Activated T-cell treated with anti-CD3 and anti-CD28 coated beads, Interleukin-2, amount 50 U/mL, for 4 hours (primary cell): ENCODE measurements around the gene SIX4. TPM values are rescaled to one million over a fixed set of nuclear protein-coding genes. Genes with fewer than 3 reads are reported as not detected.

Experiments
- ATAC-seq, 2 donors: fragments of 200-7000 bp; cut with Tn5 transposase; one replicate each; pipeline ENCODE4 v1.10.0; 2021
- DNase-seq: peaks from one replicate; pipeline ENCODE4 v3.0.0-alpha.2; 2020
- H3K27me3 Mint-ChIP-seq: one replicate; pipeline ENCODE4 v1.8.0; 2021; ENCODE audit warnings: low read depth, mixed read lengths
- H3K36me3 Mint-ChIP-seq: one replicate; pipeline ENCODE4 v1.8.0; 2022; ENCODE audit warnings: mixed read lengths; ENCODE audit not compliant: insufficient read depth
- H3K4me1 Mint-ChIP-seq: one replicate; pipeline ENCODE4 v1.8.0; 2021; ENCODE audit warnings: low read depth, mixed read lengths
- H3K4me3 Mint-ChIP-seq: one replicate; pipeline ENCODE4 v1.8.0; 2021; ENCODE audit warnings: mild to moderate bottlenecking, moderate library complexity, mixed read lengths
- H3K9me3 Mint-ChIP-seq: one replicate; pipeline ENCODE4 v1.8.0; 2021; ENCODE audit warnings: mixed read lengths
- total RNA-seq, 3 donors: library from RNA; stranded (reverse); gene quantifications; one replicate each; pipeline ENCODE4 v1.2.1, GENCODE V29; 2021

SIX4 gene
- total RNA-seq, 3 donors from 2014 or later: 0.11 TPM; not detected in 2

DNA sequence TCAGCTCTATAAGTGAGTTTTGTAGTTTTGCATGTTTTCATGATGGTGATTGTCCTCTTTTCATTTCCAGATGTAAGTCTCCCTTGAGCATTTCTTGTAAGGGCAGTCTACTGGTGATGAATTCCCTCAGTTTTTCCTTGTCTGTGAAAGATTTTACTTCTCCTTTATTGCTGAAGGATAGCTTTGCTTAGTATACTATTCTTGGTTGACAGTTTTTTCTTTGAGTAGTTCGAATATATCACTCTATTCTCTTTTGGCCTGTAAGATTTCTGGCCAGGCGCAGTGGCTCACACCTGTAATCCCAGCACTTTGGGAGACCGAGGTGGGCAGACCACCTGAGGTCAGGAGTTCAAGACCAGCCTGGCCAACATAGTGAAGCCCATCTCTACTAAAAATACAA, 23.6 kb downstream of the SIX4 start:
- peaks cover 19% of the 10 kb centered on the region for H3K27me3 Mint-ChIP-seq
- H3K4me1 Mint-ChIP-seq: no peaks in the 10 kb centered on the region
- H3K4me3 Mint-ChIP-seq: no peak overlapping the region
- no peaks in the 10 kb centered on the region for H3K36me3 Mint-ChIP-seq
- H3K9me3 Mint-ChIP-seq: peaks cover 25% of the 10 kb centered on the region
- DNase-seq: no peak
- no peak for ATAC-seq

DNA sequence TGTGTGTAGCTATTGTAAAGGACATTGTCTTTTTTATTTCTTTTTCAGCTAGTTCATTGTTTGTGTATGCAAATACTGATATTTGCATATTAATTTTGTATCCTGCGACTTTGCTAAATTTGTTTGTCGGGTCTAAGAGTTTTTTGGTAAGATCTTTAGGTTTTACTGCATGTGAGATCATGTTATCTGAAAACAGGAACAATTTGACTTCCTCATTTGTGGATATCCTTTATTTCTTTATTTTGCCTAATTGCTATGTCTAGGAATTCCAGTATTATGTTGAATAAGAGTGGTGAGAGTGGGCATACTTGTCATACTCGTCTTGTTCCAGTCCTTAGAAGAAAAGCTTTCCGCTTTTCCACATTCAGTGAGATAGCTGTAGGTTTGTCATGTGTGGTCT, 28.8 kb downstream of the SIX4 start:
- no peaks in the 10 kb centered on the region for H3K4me1 Mint-ChIP-seq
- H3K9me3 Mint-ChIP-seq: peaks cover 11% of the 10 kb centered on the region
- H3K36me3 Mint-ChIP-seq: no peaks in the 10 kb centered on the region
- H3K27me3 Mint-ChIP-seq: peaks cover 19% of the 10 kb centered on the region
- ATAC-seq (no peak), DNase-seq (no peak)
- no peak overlapping the region for H3K4me3 Mint-ChIP-seq

GRCh38 chr14:60691383-60692113, 32.6 kb downstream of the SIX4 start:
- Mint-ChIP-seq H3K4me3 (no peak overlapping the region), H3K9me3 (no peaks in the 10 kb centered on the region), H3K4me1 (no peaks in the 10 kb centered on the region), H3K36me3 (no peaks in the 10 kb centered on the region), H3K27me3 (peaks cover 20% of the 10 kb centered on the region)
- DNase-seq: no peak
- no peak for ATAC-seq

GRCh38 chr14:60686865-60687264, 37.3 kb downstream of the SIX4 start:
- Mint-ChIP-seq H3K4me3 (no peak overlapping the region), H3K9me3 (no peaks in the 10 kb centered on the region), H3K27me3 (peaks cover 19% of the 10 kb centered on the region), H3K36me3 (no peaks in the 10 kb centered on the region), H3K4me1 (no peaks in the 10 kb centered on the region)
- ATAC-seq: no peak
- DNase-seq: no peak

- Mint-ChIP-seq H3K9me3 (no peaks in the 10 kb centered on the region), H3K36me3 (no peaks in the 10 kb centered on the region), H3K4me1 (no peaks in the 10 kb centered on the region), H3K4me3 (no peak overlapping the region), H3K27me3 (peaks cover 16% of the 10 kb centered on the region)
- no peak for DNase-seq
- ATAC-seq: no peak
These were observed 39.9 kb downstream of the SIX4 start for GRCh38 chr14:60684203-60684602.

DNA sequence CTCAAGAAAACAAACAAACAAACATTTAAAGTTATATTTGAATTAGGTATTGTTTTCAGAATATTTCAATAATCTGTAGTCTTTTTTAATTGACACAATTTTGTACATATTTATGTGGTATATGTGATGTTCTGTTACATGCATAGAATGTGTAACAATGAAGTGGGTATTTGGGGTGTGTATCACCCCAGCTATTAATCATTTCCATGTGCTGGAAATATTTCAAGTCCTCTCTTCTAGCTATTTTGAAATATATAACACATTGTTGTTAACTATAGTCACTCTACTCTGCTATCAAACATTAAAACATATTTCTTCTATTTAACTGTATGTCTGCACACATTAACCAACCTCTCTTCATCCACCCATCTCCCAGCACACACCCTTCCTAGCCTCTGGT, 42.9 kb downstream of the SIX4 start:
- H3K36me3 Mint-ChIP-seq: no peaks in the 10 kb centered on the region
- H3K27me3 Mint-ChIP-seq: peaks cover 16% of the 10 kb centered on the region
- no peak for ATAC-seq

DNA sequence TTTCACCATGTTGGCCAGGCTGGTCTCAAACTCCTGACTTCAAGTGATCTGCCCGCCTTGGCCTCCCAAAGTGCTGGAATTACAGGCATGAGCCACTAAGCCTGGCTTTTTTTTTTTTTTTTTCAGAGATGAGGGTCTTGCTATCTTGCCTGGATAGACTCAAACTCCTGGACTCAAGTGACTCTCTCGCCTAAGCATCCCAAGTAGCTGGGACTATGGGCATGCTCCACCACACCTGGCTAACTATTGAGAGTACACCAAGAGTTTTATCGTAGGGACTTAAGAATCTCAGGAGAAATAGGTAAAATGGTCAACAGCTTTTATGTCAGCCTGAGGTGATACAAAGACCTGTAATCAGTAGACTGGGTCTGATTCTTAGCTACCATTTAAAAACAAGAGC, 43.6 kb downstream of the SIX4 start:
- DNase-seq: no peak

More for the DNA sequence above, 42.9 kb downstream of the SIX4 start:
- no peaks in the 10 kb centered on the region for H3K4me1 Mint-ChIP-seq
- DNase-seq: no peak
- no peak overlapping the region for H3K4me3 Mint-ChIP-seq
- H3K9me3 Mint-ChIP-seq: no peaks in the 10 kb centered on the region

GRCh38 chr14:60679566-60680258, 44.4 kb downstream of the SIX4 start:
- Mint-ChIP-seq H3K27me3 (peaks cover 16% of the 10 kb centered on the region), H3K9me3 (no peaks in the 10 kb centered on the region)

More for the DNA sequence above, 43.6 kb downstream of the SIX4 start:
- Mint-ChIP-seq H3K9me3 (no peaks in the 10 kb centered on the region), H3K27me3 (peaks cover 16% of the 10 kb centered on the region), H3K4me3 (no peak overlapping the region), H3K36me3 (no peaks in the 10 kb centered on the region), H3K4me1 (no peaks in the 10 kb centered on the region)
- ATAC-seq: no peak

DNA sequence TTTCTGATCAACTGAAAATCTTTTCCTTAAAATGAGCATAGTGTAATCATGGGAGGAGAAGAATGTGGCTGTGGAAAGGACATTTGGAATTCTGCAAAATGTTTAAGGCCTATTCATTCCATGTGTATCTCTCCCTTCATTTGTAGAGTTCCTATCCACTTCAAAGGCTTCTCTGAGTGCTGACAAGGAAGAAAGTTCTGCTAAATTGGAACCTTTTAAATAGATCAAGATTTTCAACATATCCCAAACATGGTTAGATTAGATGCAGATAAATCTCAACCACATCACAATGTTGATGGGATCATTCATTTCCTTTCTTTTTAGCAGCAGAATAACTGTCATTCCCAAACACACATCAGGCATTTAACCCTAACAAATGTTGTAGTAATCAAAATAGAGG, 46.5 kb downstream of the SIX4 start:
- peaks cover 11% of the 10 kb centered on the region for H3K27me3 Mint-ChIP-seq

More at GRCh38 chr14:60679566-60680258, 44.4 kb downstream of the SIX4 start:
- no peak for ATAC-seq
- Mint-ChIP-seq H3K4me3 (no peak overlapping the region), H3K4me1 (no peaks in the 10 kb centered on the region), H3K36me3 (no peaks in the 10 kb centered on the region)
- DNase-seq: no peak

DNA sequence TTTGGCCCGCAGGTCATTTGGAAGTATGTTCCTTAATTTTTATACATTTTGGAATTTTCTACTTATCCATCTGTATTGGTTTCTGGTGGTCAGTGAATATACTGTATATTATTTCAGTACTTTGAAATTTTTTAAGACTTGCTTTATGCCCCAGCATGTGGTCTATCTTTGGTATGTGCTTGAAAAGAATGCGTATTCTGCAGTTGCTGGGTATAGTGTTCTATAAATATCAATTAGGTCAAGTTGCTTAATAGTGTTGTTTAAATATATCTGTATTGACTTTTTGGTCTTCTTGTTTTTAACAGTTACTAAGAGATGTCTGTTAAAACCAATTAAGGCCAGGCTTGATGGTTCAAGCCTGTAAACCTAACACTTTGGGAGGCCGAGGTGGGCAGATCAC, 53.2 kb downstream of the SIX4 start:
- H3K4me1 Mint-ChIP-seq: no peaks in the 10 kb centered on the region
- H3K36me3 Mint-ChIP-seq: no peaks in the 10 kb centered on the region
- no peaks in the 10 kb centered on the region for H3K9me3 Mint-ChIP-seq
- H3K27me3 Mint-ChIP-seq: peaks cover 2% of the 10 kb centered on the region
- no peak overlapping the region for H3K4me3 Mint-ChIP-seq
- ATAC-seq (no peak), DNase-seq (no peak)

More for the DNA sequence above, 46.5 kb downstream of the SIX4 start:
- no peak overlapping the region for H3K4me3 Mint-ChIP-seq
- ATAC-seq (no peak), DNase-seq (no peak)
- no peaks in the 10 kb centered on the region for H3K36me3 Mint-ChIP-seq
- no peaks in the 10 kb centered on the region for H3K4me1 Mint-ChIP-seq
- no peaks in the 10 kb centered on the region for H3K9me3 Mint-ChIP-seq

- H3K27me3 Mint-ChIP-seq: peaks cover 15% of the 10 kb centered on the region
- no peaks in the 10 kb centered on the region for H3K36me3 Mint-ChIP-seq
- H3K9me3 Mint-ChIP-seq: no peaks in the 10 kb centered on the region
- H3K4me3 Mint-ChIP-seq: no peak overlapping the region
- DNase-seq (no peak), ATAC-seq (no peak)
- H3K4me1 Mint-ChIP-seq: no peaks in the 10 kb centered on the region
These were observed 55.6 kb downstream of the SIX4 start for GRCh38 chr14:60668431-60669112.

GRCh38 chr14:60665177-60665550, 59.0 kb downstream of the SIX4 start:
- no peaks in the 10 kb centered on the region for H3K9me3 Mint-ChIP-seq
- peaks cover 39% of the 10 kb centered on the region for H3K27me3 Mint-ChIP-seq
- H3K4me1 Mint-ChIP-seq: no peaks in the 10 kb centered on the region
- DNase-seq: no peak
- H3K4me3 Mint-ChIP-seq: no peak overlapping the region
- ATAC-seq: no peak
- H3K36me3 Mint-ChIP-seq: no peaks in the 10 kb centered on the region

DNA sequence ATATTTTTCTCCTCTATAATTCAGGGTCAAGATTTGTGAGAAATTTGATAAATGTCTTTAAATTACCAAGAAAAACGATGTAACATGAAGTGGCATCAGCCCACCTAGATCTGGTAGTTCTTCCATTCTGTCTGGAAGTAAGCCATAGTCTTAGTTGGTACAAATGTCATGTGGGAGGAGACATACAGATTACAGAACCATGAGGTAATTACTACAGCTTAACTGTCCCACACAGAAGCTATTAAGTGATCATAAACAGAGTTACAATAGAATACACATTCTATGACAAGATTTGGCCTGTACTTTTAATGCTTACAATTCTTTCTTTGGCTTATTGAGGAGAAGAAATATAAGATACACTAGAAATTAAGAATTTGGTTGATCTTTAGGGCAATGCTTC, 61.2 kb downstream of the SIX4 start:
- no peak for ATAC-seq
- Mint-ChIP-seq H3K27me3 (peaks cover 61% of the 10 kb centered on the region), H3K4me1 (peaks cover 7% of the 10 kb centered on the region), H3K4me3 (no peak overlapping the region), H3K36me3 (no peaks in the 10 kb centered on the region), H3K9me3 (no peaks in the 10 kb centered on the region)
- DNase-seq: no peak

DNA sequence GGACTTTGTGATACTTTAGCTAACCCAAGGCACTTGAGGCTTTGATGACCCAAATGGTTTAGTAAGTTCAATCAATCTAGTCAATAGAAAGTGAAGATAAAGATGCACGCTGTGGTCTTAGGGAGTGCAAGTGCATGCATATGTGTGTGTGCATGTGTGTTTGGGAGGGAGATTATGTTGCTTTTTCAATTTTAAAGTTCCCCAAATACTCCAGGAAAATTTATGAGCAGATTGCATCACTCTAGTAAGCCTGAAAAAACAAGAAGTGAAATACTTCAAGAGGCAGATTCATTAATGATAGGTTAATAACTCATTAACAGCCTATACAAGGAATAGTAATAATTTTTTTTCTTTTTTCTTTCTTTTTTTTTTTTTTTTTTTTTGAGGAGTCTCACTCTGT, 62.4 kb downstream of the SIX4 start:
- ATAC-seq: no peak
- Mint-ChIP-seq H3K9me3 (no peaks in the 10 kb centered on the region), H3K27me3 (peaks cover 69% of the 10 kb centered on the region), H3K36me3 (no peaks in the 10 kb centered on the region), H3K4me1 (peaks cover 13% of the 10 kb centered on the region), H3K4me3 (no peak overlapping the region)
- no peak for DNase-seq
